ENCODE results near the gene CFDP1. TPM values are rescaled to one million over a fixed set of nuclear protein-coding genes. Genes with fewer than 3 reads are reported as not detected.

CFDP1 gene
- polyA plus RNA-seq, 1 donor (not counting 4 experiments of a cell fraction or from before 2014, with no cell fraction given): 42.1 TPM

DNA sequence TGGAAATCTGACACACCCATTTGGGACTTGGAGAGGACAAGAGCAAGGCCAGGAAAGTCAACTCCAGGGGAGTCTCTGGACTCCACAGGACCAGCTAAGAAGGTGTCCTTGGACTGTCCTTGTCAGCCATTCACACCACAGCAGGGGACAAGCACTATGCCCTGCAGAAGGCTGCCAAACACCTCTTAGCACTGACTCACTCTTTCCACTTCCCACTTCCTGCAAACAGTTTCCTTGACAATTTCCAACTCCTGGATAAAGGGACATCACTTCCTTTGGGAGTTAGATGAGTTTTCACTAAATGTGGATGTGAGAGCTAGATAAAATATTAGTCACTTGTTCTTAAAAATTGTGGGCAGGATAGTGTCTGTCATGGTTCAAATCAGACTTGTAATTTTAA is 144.1 kb downstream of the CFDP1 start:
- no peaks in the 10 kb centered on the region for H4K20me1 ChIP-seq (ENCODE audit: control insufficient read depth, extremely low read depth, insufficient read depth, low read length)
- H3K79me2 ChIP-seq (ENCODE audit: control insufficient read depth, insufficient read depth, low read length): no peaks in the 10 kb centered on the region
- dilution Hi-C loops (cut with MboI; ENCODE audit: extremely low pct_ligation_motif_present, low sequenced_read_pairs): no loop called here
- no peak overlapping the region for H2AFZ ChIP-seq (ENCODE audit: control insufficient read depth, low read length)
- no peaks in the 10 kb centered on the region for H3K9me1 ChIP-seq (ENCODE audit: control insufficient read depth, extremely low read depth, insufficient read depth, low read length)
- H3K4me3 ChIP-seq (ENCODE audit: control insufficient read depth in 2 of 3, extremely low read depth in 1 of 3, insufficient read depth in 2 of 3, low read depth in 1 of 3, low read length in 3 of 3): no peak overlapping the region
- peak overlapping the region; percentile 13 for H3K4me2 ChIP-seq (ENCODE audit: control insufficient read depth, extremely low read depth, insufficient read depth, low read depth, low read length)
- FAIRE-seq (no peak), DNase-seq (ENCODE audit: low read depth, low spot score) (no peak)
- no peaks in the 10 kb centered on the region for H3K27me3 ChIP-seq (ENCODE audit: control insufficient read depth, extremely low read depth, insufficient read depth, low read length)
- no peak overlapping the region for H3K9ac ChIP-seq (ENCODE audit: control insufficient read depth, extremely low read depth, insufficient read depth, low read length)
- TF ChIP-seq EZH2 (IDR thresholded peaks at IDR 0.05; ENCODE audit: low read length): no peak
- TF ChIP-seq, protein P1, sequence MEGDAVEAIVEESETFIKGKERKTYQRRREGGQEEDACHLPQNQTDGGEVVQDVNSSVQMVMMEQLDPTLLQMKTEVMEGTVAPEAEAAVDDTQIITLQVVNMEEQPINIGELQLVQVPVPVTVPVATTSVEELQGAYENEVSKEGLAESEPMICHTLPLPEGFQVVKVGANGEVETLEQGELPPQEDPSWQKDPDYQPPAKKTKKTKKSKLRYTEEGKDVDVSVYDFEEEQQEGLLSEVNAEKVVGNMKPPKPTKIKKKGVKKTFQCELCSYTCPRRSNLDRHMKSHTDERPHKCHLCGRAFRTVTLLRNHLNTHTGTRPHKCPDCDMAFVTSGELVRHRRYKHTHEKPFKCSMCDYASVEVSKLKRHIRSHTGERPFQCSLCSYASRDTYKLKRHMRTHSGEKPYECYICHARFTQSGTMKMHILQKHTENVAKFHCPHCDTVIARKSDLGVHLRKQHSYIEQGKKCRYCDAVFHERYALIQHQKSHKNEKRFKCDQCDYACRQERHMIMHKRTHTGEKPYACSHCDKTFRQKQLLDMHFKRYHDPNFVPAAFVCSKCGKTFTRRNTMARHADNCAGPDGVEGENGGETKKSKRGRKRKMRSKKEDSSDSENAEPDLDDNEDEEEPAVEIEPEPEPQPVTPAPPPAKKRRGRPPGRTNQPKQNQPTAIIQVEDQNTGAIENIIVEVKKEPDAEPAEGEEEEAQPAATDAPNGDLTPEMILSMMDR (optimal IDR thresholded peaks at IDR 0.05 in 1 of 3, IDR thresholded peaks at IDR 0.05 in 1 of 3, conservative IDR thresholded peaks at IDR 0.05 in 1 of 3; ENCODE audit: extremely low read depth in 1 of 3, insufficient read depth in 2 of 3, low read length in 3 of 3): no peak
- H3K27ac ChIP-seq (ENCODE audit: control insufficient read depth, insufficient read depth, low read length): no peak overlapping the region
- peaks cover 3 to 11% of the 10 kb centered on the region in 2 experiments for H3K36me3 ChIP-seq (ENCODE audit: control insufficient read depth in 2 of 2, extremely low read depth in 1 of 2, insufficient read depth in 2 of 2, low read length in 2 of 2)
- H3K4me1 ChIP-seq (ENCODE audit: control insufficient read depth, extremely low read depth, insufficient read depth, low read length): peaks cover 21% of the 10 kb centered on the region
- no peaks in the 10 kb centered on the region for H3K9me3 ChIP-seq (ENCODE audit: control insufficient read depth, low read depth, low read length)

DNA sequence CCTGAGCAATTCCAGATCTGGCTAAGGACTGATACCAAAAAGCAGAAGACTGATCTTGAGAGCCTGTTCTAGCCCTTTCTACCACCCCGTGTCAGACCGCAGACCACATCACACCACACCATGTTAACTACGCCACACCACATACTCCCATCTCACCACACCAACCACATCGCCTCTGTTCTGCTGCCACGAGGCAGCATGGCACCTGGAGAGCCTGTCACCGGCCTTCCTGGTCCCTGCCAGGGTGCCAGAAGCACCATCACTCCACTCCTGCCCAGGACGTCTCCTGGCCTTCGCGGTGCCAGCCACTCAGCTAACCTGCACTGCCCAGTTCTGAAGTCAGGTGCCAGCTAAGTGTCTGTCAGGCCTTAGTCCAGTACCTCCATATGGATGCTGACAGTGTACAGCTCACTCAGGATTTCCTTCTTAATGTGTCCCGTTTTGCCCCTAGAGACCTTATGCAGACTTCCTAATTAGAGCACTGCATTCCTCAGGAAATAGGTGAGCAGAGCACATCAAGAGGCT is 144.6 kb downstream of the CFDP1 start:
- FAIRE-seq (no peak), DNase-seq (ENCODE audit: low read depth, low spot score) (no peak)
- Histone ChIP-seq H3K27ac (ENCODE audit: control insufficient read depth, insufficient read depth, low read length) (peak overlapping the region; percentile 51), H3K36me3 (ENCODE audit: control insufficient read depth in 2 of 2, extremely low read depth in 1 of 2, insufficient read depth in 2 of 2, low read length in 2 of 2) (peaks cover 1 to 11% of the 10 kb centered on the region in 2 experiments), H2AFZ (ENCODE audit: control insufficient read depth, low read length) (no peak overlapping the region), H3K9ac (ENCODE audit: control insufficient read depth, extremely low read depth, insufficient read depth, low read length) (no peak overlapping the region), H3K9me3 (ENCODE audit: control insufficient read depth, low read depth, low read length) (no peaks in the 10 kb centered on the region), H3K4me2 (ENCODE audit: control insufficient read depth, extremely low read depth, insufficient read depth, low read depth, low read length) (peak overlapping the region; percentile 46), H3K9me1 (ENCODE audit: control insufficient read depth, extremely low read depth, insufficient read depth, low read length) (no peaks in the 10 kb centered on the region), H3K4me1 (ENCODE audit: control insufficient read depth, extremely low read depth, insufficient read depth, low read length) (peaks cover 21% of the 10 kb centered on the region), H3K79me2 (ENCODE audit: control insufficient read depth, insufficient read depth, low read length) (no peaks in the 10 kb centered on the region), H4K20me1 (ENCODE audit: control insufficient read depth, extremely low read depth, insufficient read depth, low read length) (no peaks in the 10 kb centered on the region), H3K27me3 (ENCODE audit: control insufficient read depth, extremely low read depth, insufficient read depth, low read length) (no peaks in the 10 kb centered on the region), H3K4me3 (ENCODE audit: control insufficient read depth in 2 of 3, extremely low read depth in 1 of 3, insufficient read depth in 2 of 3, low read depth in 1 of 3, low read length in 3 of 3) (no peak overlapping the region)
- no peak for TF ChIP-seq EZH2 (IDR thresholded peaks at IDR 0.05; ENCODE audit: low read length)
- TF ChIP-seq, protein P1 (optimal IDR thresholded peaks at IDR 0.05 in 1 of 3, IDR thresholded peaks at IDR 0.05 in 1 of 3, conservative IDR thresholded peaks at IDR 0.05 in 1 of 3; ENCODE audit: extremely low read depth in 1 of 3, insufficient read depth in 2 of 3, low read length in 3 of 3): no peak
- dilution Hi-C loops (cut with MboI; ENCODE audit: extremely low pct_ligation_motif_present, low sequenced_read_pairs): no loop called here

Data from keratinocyte (primary cell).